H9 (cell line): Measurements from ENCODE around the gene COA8. TPM values are rescaled to one million over a fixed set of nuclear protein-coding genes. Genes with fewer than 3 reads are reported as not detected.

ENCODE experiments used
- DNase-seq: peaks from one replicate; pipeline ENCODE4 v3.0.0-alpha.2; 2017
- H2AFZ ChIP-seq: one replicate; pipeline ENCODE4 v1.6.1; 2013; ENCODE audit warnings: mild to moderate bottlenecking, low read length, control low read depth, moderate library complexity
- H2AK5ac ChIP-seq: 2 replicates; pipeline ENCODE4 v1.6.1; 2013; ENCODE audit warnings: low read length, control low read depth, mixed read lengths; ENCODE audit not compliant: insufficient read length
- H2BK120ac ChIP-seq: one replicate; pipeline ENCODE4 v1.6.1; 2013; ENCODE audit warnings: low read depth, mild to moderate bottlenecking, low read length, control low read depth, inconsistent platforms; ENCODE audit not compliant: poor library complexity, severe bottlenecking
- H2BK12ac ChIP-seq: 2 replicates; pipeline ENCODE4 v1.6.1; 2013; ENCODE audit warnings: low read length, control low read depth, mixed read lengths, low read depth; ENCODE audit not compliant: insufficient read length
- H2BK15ac ChIP-seq: 2 replicates; pipeline ENCODE4 v1.6.1; 2013; ENCODE audit warnings: low read depth, low read length, control low read depth
- H2BK20ac ChIP-seq: one replicate; pipeline ENCODE4 v1.6.1; 2013; ENCODE audit warnings: low read depth, mild to moderate bottlenecking, low read length, control low read depth, inconsistent platforms; ENCODE audit not compliant: poor library complexity, severe bottlenecking
- H2BK5ac ChIP-seq: 2 replicates; pipeline ENCODE4 v1.6.1; 2013; ENCODE audit warnings: low read length, control low read depth, mixed read lengths; ENCODE audit not compliant: insufficient read length
- H3K14ac ChIP-seq: 2 replicates; pipeline ENCODE4 v1.6.1; 2013; ENCODE audit warnings: low read length, control low read depth; ENCODE audit not compliant: insufficient read depth
- H3K18ac ChIP-seq: 2 replicates; pipeline ENCODE4 v1.6.1; 2013; ENCODE audit warnings: low read depth, mild to moderate bottlenecking, mixed read lengths, low read length, control low read depth; ENCODE audit not compliant: insufficient read length
- H3K23ac ChIP-seq: 2 replicates; pipeline ENCODE4 v1.6.1; 2013; ENCODE audit warnings: low read length, control low read depth, mixed read lengths, low read depth; ENCODE audit not compliant: insufficient read length
- H3K23me2 ChIP-seq: 2 replicates; pipeline ENCODE4 v1.6.1; 2013; ENCODE audit warnings: low read depth, mild to moderate bottlenecking, mixed read lengths, low read length, control low read depth; ENCODE audit not compliant: insufficient read length, poor library complexity, severe bottlenecking
- H3K27ac ChIP-seq: 2 replicates; pipeline ENCODE4 v1.5.1; 2013; ENCODE audit warnings: low read length, control low read depth, mixed read lengths, low read depth; ENCODE audit not compliant: insufficient read length
- H3K27me3 ChIP-seq: 2 replicates; pipeline ENCODE4 v1.6.1; 2013; ENCODE audit warnings: low read length, control low read depth, inconsistent platforms; ENCODE audit not compliant: insufficient read depth
- H3K4ac ChIP-seq: 2 replicates; pipeline ENCODE4 v1.6.1; 2013; ENCODE audit warnings: low read depth, mild to moderate bottlenecking, control low read depth, inconsistent platforms, low read length, moderate library complexity
- H3K4me1 ChIP-seq: 2 replicates; pipeline ENCODE4 v1.6.1; 2013; ENCODE audit warnings: low read length, control low read depth, inconsistent platforms; ENCODE audit not compliant: insufficient read depth
- H3K4me2 ChIP-seq: 2 replicates; pipeline ENCODE4 v1.6.1; 2013; ENCODE audit warnings: low read length, control low read depth, mixed read lengths; ENCODE audit not compliant: insufficient read length, insufficient read depth
- H3K56ac ChIP-seq: 2 replicates; pipeline ENCODE4 v1.6.1; 2013; ENCODE audit warnings: low read depth, mild to moderate bottlenecking, mixed read lengths, low read length, control low read depth; ENCODE audit not compliant: insufficient read length
- H3K79me1 ChIP-seq: 2 replicates; pipeline ENCODE4 v1.6.1; 2013; ENCODE audit warnings: low read depth, mild to moderate bottlenecking, moderate library complexity, low read length, control low read depth, inconsistent platforms; ENCODE audit not compliant: insufficient read depth, poor library complexity, severe bottlenecking
- H3K79me2 ChIP-seq: 2 replicates; pipeline ENCODE4 v1.6.1; 2013; ENCODE audit warnings: low read length, control low read depth, inconsistent platforms; ENCODE audit not compliant: insufficient read depth
- H3K9ac ChIP-seq: 2 replicates; pipeline ENCODE4 v1.6.1; 2013; ENCODE audit warnings: low read length, control low read depth, mixed read lengths; ENCODE audit not compliant: insufficient read length; ENCODE audit errors: extremely low read depth
- H3K9me3 ChIP-seq: one replicate; pipeline ENCODE4 v1.6.1; 2013; ENCODE audit warnings: low read depth, low read length, inconsistent platforms; ENCODE audit not compliant: control insufficient read depth
- H3T11ph ChIP-seq: one replicate; pipeline ENCODE4 v1.6.1; 2013; ENCODE audit warnings: mild to moderate bottlenecking, low read length, control low read depth, inconsistent platforms
- H4K20me1 ChIP-seq: one replicate; pipeline ENCODE4 v1.6.1; 2013; ENCODE audit not compliant: control insufficient read depth, insufficient read length, insufficient read depth
- H4K5ac ChIP-seq: 2 replicates; pipeline ENCODE4 v1.6.1; 2013; ENCODE audit warnings: low read depth, mild to moderate bottlenecking, mixed read lengths, low read length, control low read depth; ENCODE audit not compliant: insufficient read length
- H4K8ac ChIP-seq: replicated peaks from 2 replicates; pipeline ENCODE4 v1.6.1; 2013; ENCODE audit warnings: low read length, control low read depth, mixed read lengths, low read depth; ENCODE audit not compliant: insufficient read length
- H4K91ac ChIP-seq: 2 replicates; pipeline ENCODE4 v1.6.1; 2013; ENCODE audit warnings: low read depth, mild to moderate bottlenecking, moderate library complexity, mixed read lengths, low read length, control low read depth; ENCODE audit not compliant: insufficient read length
- H3K27ac Mint-ChIP-seq, 3 experiments: 2 replicates in 2 of 3; 3 replicates in 1 of 3; pipeline ENCODE4 v1.8.0; 2020 to 2021; ENCODE audit warnings: mixed read lengths in 3 of 3, mild to moderate bottlenecking in 1 of 3, moderate library complexity in 1 of 3
- H3K27me3 Mint-ChIP-seq: 2 replicates; pipeline ENCODE4 v1.8.0; 2021; ENCODE audit warnings: low read depth, mild to moderate bottlenecking, moderate library complexity, mixed read lengths
- H3K36me3 Mint-ChIP-seq, 3 experiments: 2 replicates in 2 of 3; 3 replicates in 1 of 3; pipeline ENCODE4 v1.8.0; 2020 to 2021; ENCODE audit warnings: low read depth in 3 of 3, mixed read lengths in 3 of 3; ENCODE audit not compliant: insufficient read depth in 1 of 3
- H3K4me1 Mint-ChIP-seq, 2 experiments: 2 replicates each; pipeline ENCODE4 v1.8.0; 2020; ENCODE audit warnings: mixed read lengths in 2 of 2
- H3K4me3 Mint-ChIP-seq, 2 experiments: 2 replicates in 1 of 2; 3 replicates in 1 of 2; pipeline ENCODE4 v1.8.0; 2020 to 2021; ENCODE audit warnings: mild to moderate bottlenecking in 2 of 2, mixed read lengths in 2 of 2, moderate library complexity in 1 of 2
- H3K9me3 Mint-ChIP-seq, 2 experiments: 2 replicates in 1 of 2; 3 replicates in 1 of 2; pipeline ENCODE4 v1.8.0; 2020; ENCODE audit warnings: mild to moderate bottlenecking in 2 of 2, mixed read lengths in 2 of 2, moderate library complexity in 1 of 2
- CTCF ChIP-seq: fragments of 200-600 bp; sonication (generic); conservative IDR thresholded peaks from 3 replicates; pipeline ENCODE4 v1.8.0; 2021; ENCODE audit warnings: antibody characterized with exemption, mild to moderate bottlenecking
- WGBS: extraction: QIAGEN DNeasy Blood & Tissue Kit; methylation state at CpG from one replicate; pipeline ENCODE4 v1.1.7; 2013; ENCODE audit warnings: missing lambda C conversion rate, low lambda C conversion rate, mixed read lengths; ENCODE audit not compliant: insufficient read length; ENCODE audit errors: extremely low coverage; 5-methylcytosine and 5-hydroxymethylcytosine counted together
- total RNA-seq: library from RNA; stranded (reverse); gene quantifications from 2 replicates; pipeline ENCODE4 v1.2.1, GENCODE V29; 2021

COA8 gene
- total RNA-seq, 1 experiment from 2014 or later, result 45.5 TPM

DNA sequence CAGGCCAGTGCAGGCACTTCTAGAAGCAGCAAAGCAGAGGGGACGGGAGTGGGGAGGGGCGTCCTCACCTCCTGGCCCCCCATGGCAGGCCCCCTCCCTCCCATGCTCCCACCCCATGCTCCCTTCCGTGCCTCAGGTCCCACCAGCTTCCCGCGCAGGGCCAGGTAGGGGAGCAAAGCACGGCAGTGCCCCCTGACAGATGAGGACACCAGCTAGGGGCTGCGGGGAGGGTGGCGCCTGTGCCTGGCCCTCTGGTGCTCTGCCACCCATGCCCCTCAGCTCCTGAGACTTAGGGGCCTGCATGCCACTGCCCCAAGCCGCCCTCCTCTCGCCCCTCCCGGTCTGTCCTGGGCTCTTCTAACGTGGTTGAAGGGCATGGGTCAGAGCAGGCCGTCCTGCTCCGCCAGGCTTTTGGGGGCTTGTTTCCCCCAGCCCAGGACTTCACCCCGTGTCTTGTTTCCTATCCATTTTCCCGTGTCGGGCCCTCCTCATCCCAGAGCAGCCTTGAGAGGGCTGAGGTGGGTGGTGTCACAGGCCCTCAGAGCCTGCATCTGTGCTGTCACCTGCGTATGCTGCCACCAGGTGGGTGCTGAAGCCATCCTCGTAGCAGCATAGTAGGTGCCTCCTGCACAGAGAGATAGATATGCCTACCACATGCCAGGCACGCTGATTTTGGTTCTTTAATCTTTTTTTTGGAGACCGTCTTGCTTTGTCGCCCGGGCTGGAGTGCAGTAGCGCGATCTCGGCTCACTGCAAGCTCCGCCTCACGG lies 23.5 kb upstream of the COA8 start:
- H3K4me1 ChIP-seq, result no peaks in the 10 kb centered on the region; the same call in 1 of the 2 replicates
- 0 out of 3 replicates have a peak, but pooled peaks have one; percentile 18 for TF ChIP-seq CTCF
- H4K8ac ChIP-seq, result no peak overlapping the region
- no peak overlapping the region for H3K14ac ChIP-seq
- no peak overlapping the region for H3K9ac ChIP-seq
- Mint-ChIP-seq H3K27me3 (peaks cover 15% of the 10 kb centered on the region), H3K36me3 (peaks cover 0 to 2% (median 0%) of the 10 kb centered on the region in 3 experiments; a peak in 1 of 7 replicates), H3K4me3 (no peak overlapping the region), H3K4me1 (peaks cover 8 to 23% of the 10 kb centered on the region in 2 experiments), H3K27ac (peak overlapping the region in 2 of 3 experiments; percentile 25 to 83; a peak in 2 of 7 replicates), H3K9me3 (no peaks in the 10 kb centered on the region)
- no peak overlapping the region for H2AFZ ChIP-seq
- H2BK12ac ChIP-seq, result no peak overlapping the region
- no peak overlapping the region for H3K18ac ChIP-seq
- peaks cover 4% of the 10 kb centered on the region for H3K23me2 ChIP-seq
- no peak overlapping the region for H2BK15ac ChIP-seq
- no peaks in the 10 kb centered on the region for H3K79me2 ChIP-seq
- H3K27me3 ChIP-seq, result no peaks in the 10 kb centered on the region
- no peaks in the 10 kb centered on the region for H3K9me3 ChIP-seq
- no peak overlapping the region for H2AK5ac ChIP-seq
- no peak overlapping the region for H3K56ac ChIP-seq
- H2BK120ac ChIP-seq, result no peak overlapping the region
- no peak overlapping the region for H2BK5ac ChIP-seq
- H3K4me2 ChIP-seq, result no peak overlapping the region
- H3K27ac ChIP-seq, result no peak overlapping the region
- no peak overlapping the region for H3K23ac ChIP-seq
- H2BK20ac ChIP-seq, result no peak overlapping the region
- WGBS, result no CpG with 5 or more reads among the region's 28 CpGs
- H3T11ph ChIP-seq, result no peak overlapping the region
- no peak overlapping the region for H3K4ac ChIP-seq
- H4K91ac ChIP-seq, result no peak overlapping the region
- H4K5ac ChIP-seq, result no peak overlapping the region
- no peaks in the 10 kb centered on the region for H3K79me1 ChIP-seq
- no peak for DNase-seq
- H4K20me1 ChIP-seq, result no peaks in the 10 kb centered on the region
